Measurements from ENCODE around the gene SP1.

GRCh38 chr12:53414756-53415417 is 34.9 kb downstream of the SP1 start:
- TF ChIP-seq CTCF (IDR thresholded peaks at IDR 0.05) (no peak), POLR2A (IDR thresholded peaks at IDR 0.05) (no peak)
